ENCODE results near the gene NME4.
"Not testable (repeated sequence)": the region's sequence is repeated elsewhere in the genome, so short reads cannot be mapped to it uniquely, and the experiment has no call there.

Gene NME4
- total RNA-seq, result 7.6 to 31.3 (median 14.5) reads per million in 18 experiments

DNA sequence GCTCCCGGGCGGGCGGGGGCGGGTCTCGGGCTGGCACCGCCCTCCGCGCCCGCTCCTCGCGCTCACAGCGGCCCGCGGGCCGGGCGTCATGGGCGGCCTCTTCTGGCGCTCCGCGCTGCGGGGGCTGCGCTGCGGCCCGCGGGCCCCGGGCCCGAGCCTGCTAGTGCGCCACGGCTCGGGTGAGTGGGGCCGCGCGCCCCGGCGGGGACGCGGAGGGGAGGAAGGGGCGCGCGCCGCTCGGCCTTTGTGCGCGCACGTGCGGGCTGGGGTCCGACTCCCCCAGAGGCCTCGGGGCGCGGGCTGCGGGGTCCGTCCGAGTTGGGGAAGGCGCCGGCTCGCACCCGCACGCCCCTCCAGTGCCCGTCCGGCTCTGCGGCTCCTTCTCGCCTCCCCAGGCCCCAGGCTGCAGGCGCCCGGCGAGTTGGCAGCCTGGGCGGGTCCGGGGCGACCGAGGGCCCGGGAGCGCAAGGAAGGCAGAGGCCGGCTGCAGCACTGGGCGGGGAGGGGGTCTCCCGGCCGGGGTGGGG is at the start of gene NME4:
TSS of gene NME4 (plus strand) at position 65 of the 527 bp plus-strand sequence. CDS start at position 89, 24 bp downstream.
- peak in 1 of 2 donors; percentile 33 for DNase-seq

DNA sequence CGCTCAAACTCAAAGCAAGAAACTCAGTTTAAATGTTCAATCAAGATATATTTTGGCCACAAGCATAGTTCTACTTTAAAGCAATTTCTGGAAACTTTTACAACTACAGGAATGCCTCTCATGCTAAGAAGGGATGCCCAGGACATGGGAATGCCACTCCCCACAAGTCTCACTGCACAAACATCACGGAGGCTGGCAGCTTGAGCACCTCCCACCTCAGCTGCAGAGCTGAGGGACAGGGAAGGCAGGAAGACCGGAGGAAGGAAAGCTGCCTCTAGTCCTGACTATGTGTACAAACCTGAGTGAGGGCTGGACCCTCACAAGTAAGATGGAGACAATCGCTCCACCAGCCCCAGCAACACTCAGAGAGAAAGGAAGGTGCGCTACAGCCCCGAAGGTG is 49.8 kb upstream of the NME4 start:
- DNase-seq, result no peak

GRCh38 chr16:348495-348894 is 48.5 kb upstream of the NME4 start:
- not testable (repeated sequence) for DNase-seq

GRCh38 chr16:349211-349610 is 47.8 kb upstream of the NME4 start:
- no peak for DNase-seq

DNA sequence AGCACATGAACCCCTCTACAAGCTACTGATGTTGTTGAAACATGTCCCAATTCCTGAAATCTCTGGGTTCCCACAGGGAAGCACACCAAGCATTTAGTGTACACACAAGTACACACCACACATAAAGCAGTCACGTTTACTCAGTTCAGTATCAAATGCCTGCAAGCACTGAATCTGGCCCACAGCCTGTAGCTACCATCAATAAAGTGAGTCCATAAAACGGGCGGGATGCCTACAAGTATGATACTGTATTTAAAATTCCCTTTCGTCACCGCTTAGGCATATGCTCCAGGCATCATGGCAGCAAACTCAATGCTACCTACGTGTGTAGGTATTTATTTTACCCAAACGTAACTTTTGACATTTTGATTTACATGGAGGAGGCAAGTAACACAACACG is 46.8 kb upstream of the NME4 start:
- DNase-seq, result no peak

- peak in 1 of 2 donors; percentile 25 for DNase-seq
Observed at GRCh38 chr16:351804-352520, 45.0 kb upstream of the NME4 start.

DNA sequence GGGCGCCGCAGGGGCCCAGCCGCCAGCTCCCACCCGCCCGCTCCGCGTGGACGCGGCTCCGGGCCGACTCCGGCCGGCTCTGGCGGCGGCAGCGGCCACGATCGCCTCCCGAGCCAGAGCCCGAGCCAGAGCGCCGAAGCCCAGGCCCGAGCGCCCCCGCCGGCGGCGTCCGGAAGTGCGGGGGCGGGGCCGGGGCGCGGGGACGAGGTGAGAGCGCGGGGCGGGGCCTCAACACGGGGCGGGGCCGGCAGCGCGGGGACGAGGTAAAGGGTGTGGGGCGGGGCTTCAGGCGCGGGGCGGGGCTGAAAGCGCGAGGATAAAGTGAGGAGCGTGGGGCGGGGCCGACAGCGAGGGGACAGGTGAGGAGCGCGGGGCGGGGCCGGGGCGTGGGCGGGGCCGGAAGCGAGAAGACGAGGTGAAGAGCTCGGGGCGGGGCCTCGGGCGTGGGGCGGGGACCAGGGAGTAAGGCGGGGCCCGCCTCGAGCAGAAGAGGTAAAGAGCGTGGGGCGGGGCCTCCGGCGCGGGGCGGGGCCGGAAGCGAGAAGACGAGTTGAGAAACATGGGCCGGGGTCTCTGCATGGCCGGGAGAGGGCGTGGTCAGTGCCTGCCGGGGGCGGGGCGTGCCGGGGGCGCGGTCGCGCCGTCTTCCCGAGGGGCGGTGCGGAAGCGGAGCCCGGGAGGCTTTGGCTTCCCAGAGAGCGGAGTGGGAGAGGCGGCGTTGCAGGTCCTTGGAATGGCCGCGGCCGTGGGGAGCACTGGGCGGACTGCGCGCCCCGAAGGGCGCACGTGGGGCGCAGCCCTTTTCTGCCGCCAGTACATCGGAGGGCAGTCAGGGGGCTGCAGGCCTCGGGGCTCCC is 44.2 kb upstream of the NME4 start, which contains the start of gene AXIN1:
TSS of gene AXIN1 (minus strand) at position 177 of the 857 bp plus-strand sequence. CDS start 5,698 bp downstream, outside the sequence.
- peak; percentile 97 to 99 for DNase-seq

GRCh38 chr16:353404-354290 is 43.4 kb upstream of the NME4 start:
- DNase-seq, result no peak

GRCh38 chr16:354291-354881 is 42.6 kb upstream of the NME4 start:
- DNase-seq, result no peak

DNA sequence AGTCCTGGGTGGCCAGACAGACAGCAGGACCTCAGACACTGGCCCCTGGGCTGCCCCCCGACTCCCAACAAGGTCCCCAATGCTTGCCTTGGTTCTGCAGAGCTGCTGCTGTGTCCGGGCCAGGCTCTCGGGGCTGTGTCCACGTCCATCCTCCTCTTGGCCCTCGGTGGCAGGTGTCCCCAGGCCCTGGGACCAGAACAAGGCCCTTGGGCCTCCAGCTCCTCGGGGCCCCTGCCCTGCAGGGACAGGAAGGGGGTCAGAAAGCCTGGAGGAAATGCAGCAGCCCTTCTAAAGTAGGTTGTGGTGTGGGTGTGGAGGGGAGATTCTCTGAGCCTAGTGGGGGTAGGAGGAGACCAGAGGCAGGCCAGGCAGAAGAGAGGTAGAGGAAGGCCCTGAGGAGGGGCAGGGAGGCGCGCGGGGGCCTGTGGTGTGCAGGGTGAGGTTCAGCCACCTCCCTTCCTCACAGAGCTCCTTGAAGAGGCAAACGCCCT is 42.0 kb upstream of the NME4 start:
- no peak for DNase-seq

GRCh38 chr16:356741-357140 is 40.3 kb upstream of the NME4 start:
- DNase-seq, result no peak

- no peak for DNase-seq
Observed at GRCh38 chr16:359067-359763, 37.8 kb upstream of the NME4 start.

DNA sequence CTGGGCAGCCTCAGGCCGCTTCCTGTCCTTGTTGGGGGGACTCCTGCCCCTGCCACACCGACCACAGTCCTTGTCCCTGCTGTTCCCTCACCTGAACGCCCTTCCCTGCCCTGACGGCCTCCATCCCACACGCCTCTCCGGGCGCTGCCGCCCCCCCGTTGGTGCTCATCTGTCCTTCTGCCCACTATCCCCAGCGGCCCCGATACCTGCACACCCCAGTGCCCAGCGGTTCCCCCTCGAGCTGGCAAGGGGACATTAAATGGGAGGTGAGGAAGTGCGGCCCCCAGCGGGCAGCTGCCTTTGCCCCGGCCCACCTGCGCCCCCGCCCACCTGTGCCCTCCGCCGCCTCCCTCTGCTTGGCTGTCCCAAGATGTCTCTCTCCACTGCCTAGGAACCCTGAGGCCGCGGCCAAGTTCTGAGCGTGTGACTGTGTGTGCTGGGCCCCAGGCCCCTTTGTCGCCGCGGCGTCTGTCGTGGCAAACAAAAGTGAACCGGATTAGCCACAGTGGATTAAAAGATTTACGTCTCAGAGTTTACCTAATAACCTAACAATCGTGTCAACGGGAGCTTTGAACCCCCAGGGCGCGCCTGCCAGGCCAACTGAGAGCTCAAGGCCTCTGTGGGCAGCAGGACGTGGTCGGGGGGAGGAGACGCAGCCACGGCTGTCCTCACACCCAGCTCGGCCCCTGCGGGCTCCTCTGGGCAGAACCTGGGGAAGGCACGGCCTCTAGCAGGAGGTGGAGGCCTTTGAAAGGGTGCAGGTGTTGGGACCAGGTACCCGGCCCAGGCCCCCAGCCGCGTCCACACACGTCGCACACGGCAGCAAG is 36.9 kb upstream of the NME4 start:
- no peak for DNase-seq

DNA sequence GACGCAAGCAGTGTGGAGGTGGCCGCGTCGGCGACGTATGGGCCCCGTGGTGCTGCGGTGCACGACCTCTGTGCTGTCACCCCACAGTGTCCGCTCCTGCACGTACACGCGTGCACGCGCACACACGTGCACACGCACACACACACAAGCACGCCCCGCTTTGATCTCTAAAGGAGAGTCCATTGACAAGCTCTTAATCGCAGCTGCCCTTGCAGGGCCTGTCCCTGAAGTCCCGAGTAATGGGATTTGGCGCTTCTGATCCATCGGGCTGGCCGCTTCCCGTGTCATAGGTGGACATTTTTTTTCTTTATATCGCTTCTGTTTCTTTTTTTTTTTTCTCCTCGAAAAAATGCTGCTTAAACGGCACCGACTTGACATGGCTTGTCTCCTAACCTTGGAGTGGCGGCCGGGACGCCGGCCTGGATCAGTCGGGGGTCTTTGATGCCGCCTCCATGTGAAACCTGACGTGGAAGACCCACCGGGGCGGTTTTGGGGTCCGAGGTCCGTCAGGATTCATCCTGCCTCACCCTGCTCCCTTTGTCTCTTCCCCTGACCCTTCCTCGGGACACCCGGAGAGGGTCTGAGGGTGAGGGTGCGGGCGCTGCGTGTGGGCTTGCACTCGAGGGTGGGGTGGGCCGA is 36.2 kb upstream of the NME4 start:
- no peak for DNase-seq

- DNase-seq, result no peak
Observed at GRCh38 chr16:361341-361871, 35.6 kb upstream of the NME4 start.

DNA sequence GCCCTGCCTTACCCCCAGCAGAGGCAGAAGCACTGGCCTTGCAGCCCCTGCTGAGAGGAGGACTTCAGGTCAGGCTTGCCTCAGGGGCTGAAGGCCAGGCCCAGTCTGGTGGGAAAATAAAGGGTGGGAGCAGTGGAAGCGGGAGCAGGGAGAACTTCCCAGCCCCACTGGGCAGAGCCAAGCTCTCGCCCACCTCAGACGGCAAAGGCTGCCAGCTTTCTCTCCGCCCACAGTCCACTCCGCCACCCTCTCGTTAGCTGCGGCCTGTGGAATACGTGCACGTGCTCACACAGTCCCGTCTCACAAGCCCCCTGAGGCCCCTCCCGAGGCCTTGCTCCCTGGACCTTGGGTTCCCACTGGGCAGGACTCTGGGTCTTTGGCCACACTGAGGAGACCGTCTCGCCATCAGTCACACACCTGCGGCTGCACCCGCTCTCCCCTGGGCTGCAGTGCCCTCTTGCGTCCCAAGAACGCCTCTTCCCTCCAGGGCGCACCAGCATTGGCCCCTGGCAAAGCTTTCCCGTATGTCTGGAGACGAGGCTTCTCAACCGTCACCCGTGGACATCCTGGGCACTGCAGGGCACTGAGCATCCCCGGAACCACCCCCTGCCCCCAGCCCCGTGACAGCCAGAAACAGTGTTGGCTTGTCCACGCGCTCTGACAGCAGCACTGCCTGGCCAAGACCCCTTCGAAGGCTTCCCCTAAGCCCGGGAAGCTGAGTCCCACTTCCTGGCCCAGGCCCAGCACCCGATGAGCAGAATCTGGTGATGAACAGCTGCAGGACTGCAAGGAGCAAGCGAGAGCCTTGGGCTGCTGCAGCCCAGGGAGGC is 34.9 kb upstream of the NME4 start:
- DNase-seq, result peak; percentile 69 to 74

GRCh38 chr16:362702-362999 is 34.3 kb upstream of the NME4 start:
- not testable (repeated sequence) for DNase-seq

- DNase-seq, result no peak
Observed at GRCh38 chr16:363110-363765, 33.8 kb upstream of the NME4 start.
